ENCODE measurements around the gene TDRD10.

Gene TDRD10

GRCh38 chr1:154574716-154575115 lies 72.7 kb downstream of the TDRD10 start:
- TF ChIP-seq, protein P1, sequence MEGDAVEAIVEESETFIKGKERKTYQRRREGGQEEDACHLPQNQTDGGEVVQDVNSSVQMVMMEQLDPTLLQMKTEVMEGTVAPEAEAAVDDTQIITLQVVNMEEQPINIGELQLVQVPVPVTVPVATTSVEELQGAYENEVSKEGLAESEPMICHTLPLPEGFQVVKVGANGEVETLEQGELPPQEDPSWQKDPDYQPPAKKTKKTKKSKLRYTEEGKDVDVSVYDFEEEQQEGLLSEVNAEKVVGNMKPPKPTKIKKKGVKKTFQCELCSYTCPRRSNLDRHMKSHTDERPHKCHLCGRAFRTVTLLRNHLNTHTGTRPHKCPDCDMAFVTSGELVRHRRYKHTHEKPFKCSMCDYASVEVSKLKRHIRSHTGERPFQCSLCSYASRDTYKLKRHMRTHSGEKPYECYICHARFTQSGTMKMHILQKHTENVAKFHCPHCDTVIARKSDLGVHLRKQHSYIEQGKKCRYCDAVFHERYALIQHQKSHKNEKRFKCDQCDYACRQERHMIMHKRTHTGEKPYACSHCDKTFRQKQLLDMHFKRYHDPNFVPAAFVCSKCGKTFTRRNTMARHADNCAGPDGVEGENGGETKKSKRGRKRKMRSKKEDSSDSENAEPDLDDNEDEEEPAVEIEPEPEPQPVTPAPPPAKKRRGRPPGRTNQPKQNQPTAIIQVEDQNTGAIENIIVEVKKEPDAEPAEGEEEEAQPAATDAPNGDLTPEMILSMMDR (IDR thresholded peaks at IDR 0.05; ENCODE audit: low read depth, low read length): no peak
- DNase-seq (ENCODE audit: extremely low read depth, low read depth): no peak

GRCh38 chr1:154575147-154575927 lies 73.3 kb downstream of the TDRD10 start:
- DNase-seq (ENCODE audit: extremely low read depth, low read depth): no peak
- TF ChIP-seq, protein P1 (IDR thresholded peaks at IDR 0.05; ENCODE audit: low read depth, low read length): no peak

- no peak for DNase-seq (ENCODE audit: extremely low read depth, low read depth)
- TF ChIP-seq, protein P1 (IDR thresholded peaks at IDR 0.05; ENCODE audit: low read depth, low read length): no peak
Observed at GRCh38 chr1:154575951-154576566, 74.0 kb downstream of the TDRD10 start.

DNA sequence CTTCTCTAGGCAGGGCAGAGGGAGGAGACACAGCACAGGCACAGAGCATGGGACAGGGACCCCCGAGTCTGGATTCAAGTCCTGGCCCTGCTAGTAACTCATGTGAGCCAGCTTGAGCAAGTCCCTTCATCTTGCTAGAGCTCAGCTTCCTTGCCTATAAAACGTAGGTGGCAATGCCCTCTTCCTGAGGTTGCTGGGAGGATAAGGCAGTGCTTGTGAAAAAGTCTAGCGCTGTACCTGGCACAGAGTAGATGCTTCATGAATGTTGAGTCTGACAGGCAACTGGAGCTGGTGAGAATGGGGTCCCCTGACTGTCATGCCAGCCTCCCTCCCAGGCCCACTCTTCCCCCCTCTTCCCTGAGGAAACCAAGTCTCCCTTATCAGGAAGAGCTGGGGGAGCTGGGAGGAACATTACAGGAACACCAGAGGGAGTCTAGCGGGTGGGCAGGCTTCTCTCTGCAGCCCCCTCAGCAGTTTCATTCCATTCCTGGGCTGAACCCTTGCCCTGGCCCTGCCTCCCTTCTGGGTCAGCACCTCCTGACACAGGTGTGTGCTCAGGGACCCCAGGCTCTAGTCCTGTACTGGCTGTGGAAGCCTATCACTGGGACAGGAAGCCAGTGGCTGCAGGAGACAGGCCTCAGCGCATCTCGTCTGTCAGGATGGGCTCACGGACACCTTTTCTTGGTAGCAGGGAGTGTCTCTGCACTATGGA lies 75.5 kb downstream of the TDRD10 start:
- TF ChIP-seq, protein P1 (IDR thresholded peaks at IDR 0.05; ENCODE audit: low read depth, low read length): no peak
- no peak for DNase-seq (ENCODE audit: extremely low read depth, low read depth)

DNA sequence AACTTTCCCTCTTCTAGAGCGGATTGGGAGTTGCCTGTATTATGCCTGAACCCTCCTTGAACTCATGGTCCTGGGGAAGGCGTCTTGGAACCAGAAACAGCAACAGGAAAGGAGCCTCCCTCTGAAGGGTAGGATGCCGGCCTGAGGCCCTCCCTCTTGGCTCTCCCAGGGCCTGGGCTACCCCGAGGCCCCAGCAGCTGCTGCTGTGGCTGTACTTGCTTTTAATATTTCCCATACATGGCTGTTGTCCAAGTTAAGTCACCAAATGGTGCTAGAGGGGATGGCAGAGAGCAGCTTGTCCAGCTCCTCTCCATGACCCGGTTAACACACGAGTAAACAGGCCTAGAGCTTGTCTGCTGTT lies 76.0 kb downstream of the TDRD10 start:
- TF ChIP-seq, protein P1 (IDR thresholded peaks at IDR 0.05; ENCODE audit: low read depth, low read length): no peak
- DNase-seq (ENCODE audit: extremely low read depth, low read depth): no peak

DNA sequence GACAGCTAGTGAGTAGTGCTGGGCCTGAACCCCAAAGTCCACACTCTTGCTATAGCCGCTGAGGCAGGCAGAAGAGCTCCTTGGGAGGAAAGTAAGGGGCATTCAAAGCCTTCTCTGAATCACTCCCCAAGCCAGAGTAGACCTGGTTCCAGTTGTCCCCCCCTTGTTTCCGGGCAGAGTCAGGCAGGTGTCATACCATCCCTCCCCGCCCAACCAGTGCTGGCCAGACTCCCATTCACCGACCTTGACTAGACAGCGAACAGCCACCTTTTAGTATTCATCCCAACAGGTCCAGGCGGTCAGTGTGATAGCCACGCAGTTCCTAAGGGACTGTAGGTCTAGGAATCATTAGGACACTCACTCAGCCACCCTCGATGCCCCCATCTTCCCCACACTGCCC lies 77.4 kb downstream of the TDRD10 start:
- no peak for DNase-seq (ENCODE audit: extremely low read depth, low read depth)
- TF ChIP-seq, protein P1 (IDR thresholded peaks at IDR 0.05; ENCODE audit: low read depth, low read length): no peak

GRCh38 chr1:154581766-154582165 lies 79.7 kb downstream of the TDRD10 start:
- no peak for DNase-seq (ENCODE audit: extremely low read depth, low read depth)
- TF ChIP-seq, protein P1 (IDR thresholded peaks at IDR 0.05; ENCODE audit: low read depth, low read length): no peak

All from AG09319 (cell line).